ENCODE data around the gene BCL7C.
A peak's percentile ranks its signal among the peaks of the same experiment; 100 is the strongest.

Gene BCL7C

GRCh38 chr16:30884760-30885159 lies 9.1 kb downstream of the BCL7C start:
- H3K27ac ChIP-seq, result no peak overlapping the region
- TF ChIP-seq ZFX (IDR thresholded peaks at IDR 0.05; ENCODE audit: borderline replicate concordance), result no peak
- no peak for TF ChIP-seq CTCF (IDR thresholded peaks at IDR 0.05)

GRCh38 chr16:30882429-30883310 lies 11.2 kb downstream of the BCL7C start:
- H3K27ac ChIP-seq, result no peak overlapping the region
- TF ChIP-seq CTCF (IDR thresholded peaks at IDR 0.05), result no peak
- no peak for TF ChIP-seq ZFX (IDR thresholded peaks at IDR 0.05; ENCODE audit: borderline replicate concordance)

GRCh38 chr16:30876867-30877266 lies 17.0 kb downstream of the BCL7C start:
- TF ChIP-seq ZFX (IDR thresholded peaks at IDR 0.05; ENCODE audit: borderline replicate concordance) (no peak), CTCF (IDR thresholded peaks at IDR 0.05) (no peak)
- peak overlapping the region; percentile 98 for H3K27ac ChIP-seq

GRCh38 chr16:30875871-30876801 lies 17.7 kb downstream of the BCL7C start:
- H3K27ac ChIP-seq, result peak overlapping the region; percentile 98
- no peak for TF ChIP-seq CTCF (IDR thresholded peaks at IDR 0.05)

- peak overlapping the region; percentile 98 for H3K27ac ChIP-seq
- no peak for TF ChIP-seq CTCF (IDR thresholded peaks at IDR 0.05)
- no peak for TF ChIP-seq ZFX (IDR thresholded peaks at IDR 0.05; ENCODE audit: borderline replicate concordance)
These were observed 18.8 kb downstream of the BCL7C start for GRCh38 chr16:30874821-30875717.

- TF ChIP-seq ZFX (IDR thresholded peaks at IDR 0.05; ENCODE audit: borderline replicate concordance) (no peak), CTCF (IDR thresholded peaks at IDR 0.05) (no peak)
- H3K27ac ChIP-seq, result peak overlapping the region; percentile 98
These were observed 19.5 kb downstream of the BCL7C start for GRCh38 chr16:30874244-30874820.

Measured in 22Rv1 (cell line).